Breast epithelium (tissue), 4 donors: ENCODE data around the gene TRIM66. TPM values are rescaled to one million over a fixed set of nuclear protein-coding genes. Genes with fewer than 3 reads are reported as not detected.

Experiments used
- DNase-seq, 2 donors: peaks; one replicate each; pipeline ENCODE4 v3.0.0-alpha.2; 2019; ENCODE audit warnings: low spot score in 2 of 2
- H3K27ac ChIP-seq, 2 donors: fragments of 200-600 bp; sonication (generic) in 1 of 2; one replicate each; pipeline ENCODE4 v1.5.1; 2016 to 2019; ENCODE audit warnings: mild to moderate bottlenecking in 1 of 2
- H3K27me3 ChIP-seq, 2 donors: fragments of 200-600 bp; sonication (generic) in 1 of 2; one replicate each; pipeline versions ENCODE4 v1.5.1 to v1.6.0; 2017 to 2019; ENCODE audit warnings: control low read depth in 1 of 2, mild to moderate bottlenecking in 1 of 2
- H3K36me3 ChIP-seq: fragments of 200-600 bp; one replicate; pipeline ENCODE4 v1.5.1; 2019
- H3K4me1 ChIP-seq, 2 donors: fragments of 200-600 bp; sonication (generic); one replicate each; pipeline ENCODE4 v1.5.1; 2016 to 2019; ENCODE audit warnings: control low read depth in 1 of 2
- H3K4me3 ChIP-seq, 3 donors: fragments of 200-600 bp; sonication (generic); 1 replicate in 2 of 3; 2 replicates in 1 of 3; pipeline ENCODE4 v1.5.1; 2016 to 2019; ENCODE audit warnings: mild to moderate bottlenecking in 3 of 3, moderate library complexity in 2 of 3
- H3K9me3 ChIP-seq, 2 donors: fragments of 200-600 bp; sonication (generic) in 1 of 2; one replicate each; pipeline ENCODE4 v1.5.1; 2016 to 2019; ENCODE audit warnings: control low read depth in 1 of 2
- POLR2A ChIP-seq: fragments of 450-650 bp; IDR thresholded peaks from one replicate; pipeline ENCODE4 v1.6.1; 2016; ENCODE audit warnings: antibody characterized with exemption, mild to moderate bottlenecking, moderate library complexity
- POLR2AphosphoS5 ChIP-seq, 3 donors: sonication (generic); formaldehyde crosslinking; IDR thresholded peaks; one replicate each; pipeline ENCODE4 v1.6.1; 2017; ENCODE audit warnings: antibody characterized with exemption in 3 of 3
- intact Hi-C: fragments of 100-400 bp; cut with DNase I; formaldehyde crosslinking; loops from one replicate; pipeline ENCODE4 v1.15.1; 2023; ENCODE audit warnings: low total_unique reads
- total RNA-seq, 3 donors: library from RNA; depleted of rRNA; stranded (reverse); fragments of >200 nt; gene quantifications; one replicate each; pipeline ENCODE4 v1.1.0, GENCODE V29; 2016
- TF ChIP-seq, protein P1 (sequence below), 3 donors: fragments of 450-650 bp; IDR thresholded peaks; one replicate each; pipeline ENCODE4 v1.5.1; 2016 to 2017; ENCODE audit warnings: antibody characterized with exemption in 3 of 3, mild to moderate bottlenecking in 3 of 3, moderate library complexity in 3 of 3

TRIM66 gene, protein sequence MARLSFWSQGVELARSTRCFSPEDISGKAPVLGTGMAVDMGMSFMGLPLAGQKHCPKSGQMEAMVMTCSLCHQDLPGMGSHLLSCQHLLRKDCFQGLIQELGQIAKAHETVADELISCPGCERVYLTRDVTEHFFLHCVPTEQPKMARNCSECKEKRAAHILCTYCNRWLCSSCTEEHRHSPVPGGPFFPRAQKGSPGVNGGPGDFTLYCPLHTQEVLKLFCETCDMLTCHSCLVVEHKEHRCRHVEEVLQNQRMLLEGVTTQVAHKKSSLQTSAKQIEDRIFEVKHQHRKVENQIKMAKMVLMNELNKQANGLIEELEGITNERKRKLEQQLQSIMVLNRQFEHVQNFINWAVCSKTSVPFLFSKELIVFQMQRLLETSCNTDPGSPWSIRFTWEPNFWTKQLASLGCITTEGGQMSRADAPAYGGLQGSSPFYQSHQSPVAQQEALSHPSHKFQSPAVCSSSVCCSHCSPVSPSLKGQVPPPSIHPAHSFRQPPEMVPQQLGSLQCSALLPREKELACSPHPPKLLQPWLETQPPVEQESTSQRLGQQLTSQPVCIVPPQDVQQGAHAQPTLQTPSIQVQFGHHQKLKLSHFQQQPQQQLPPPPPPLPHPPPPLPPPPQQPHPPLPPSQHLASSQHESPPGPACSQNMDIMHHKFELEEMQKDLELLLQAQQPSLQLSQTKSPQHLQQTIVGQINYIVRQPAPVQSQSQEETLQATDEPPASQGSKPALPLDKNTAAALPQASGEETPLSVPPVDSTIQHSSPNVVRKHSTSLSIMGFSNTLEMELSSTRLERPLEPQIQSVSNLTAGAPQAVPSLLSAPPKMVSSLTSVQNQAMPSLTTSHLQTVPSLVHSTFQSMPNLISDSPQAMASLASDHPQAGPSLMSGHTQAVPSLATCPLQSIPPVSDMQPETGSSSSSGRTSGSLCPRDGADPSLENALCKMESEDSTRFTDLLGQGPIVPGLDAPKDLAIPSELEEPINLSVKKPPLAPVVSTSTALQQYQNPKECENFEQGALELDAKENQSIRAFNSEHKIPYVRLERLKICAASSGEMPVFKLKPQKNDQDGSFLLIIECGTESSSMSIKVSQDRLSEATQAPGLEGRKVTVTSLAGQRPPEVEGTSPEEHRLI (N-terminal part only)
- total RNA-seq: 10 to 100 TPM in 2 of 3 donors, 1 to 10 TPM in 1; 6.6 to 12.7 (median 11.5) TPM

DNA sequence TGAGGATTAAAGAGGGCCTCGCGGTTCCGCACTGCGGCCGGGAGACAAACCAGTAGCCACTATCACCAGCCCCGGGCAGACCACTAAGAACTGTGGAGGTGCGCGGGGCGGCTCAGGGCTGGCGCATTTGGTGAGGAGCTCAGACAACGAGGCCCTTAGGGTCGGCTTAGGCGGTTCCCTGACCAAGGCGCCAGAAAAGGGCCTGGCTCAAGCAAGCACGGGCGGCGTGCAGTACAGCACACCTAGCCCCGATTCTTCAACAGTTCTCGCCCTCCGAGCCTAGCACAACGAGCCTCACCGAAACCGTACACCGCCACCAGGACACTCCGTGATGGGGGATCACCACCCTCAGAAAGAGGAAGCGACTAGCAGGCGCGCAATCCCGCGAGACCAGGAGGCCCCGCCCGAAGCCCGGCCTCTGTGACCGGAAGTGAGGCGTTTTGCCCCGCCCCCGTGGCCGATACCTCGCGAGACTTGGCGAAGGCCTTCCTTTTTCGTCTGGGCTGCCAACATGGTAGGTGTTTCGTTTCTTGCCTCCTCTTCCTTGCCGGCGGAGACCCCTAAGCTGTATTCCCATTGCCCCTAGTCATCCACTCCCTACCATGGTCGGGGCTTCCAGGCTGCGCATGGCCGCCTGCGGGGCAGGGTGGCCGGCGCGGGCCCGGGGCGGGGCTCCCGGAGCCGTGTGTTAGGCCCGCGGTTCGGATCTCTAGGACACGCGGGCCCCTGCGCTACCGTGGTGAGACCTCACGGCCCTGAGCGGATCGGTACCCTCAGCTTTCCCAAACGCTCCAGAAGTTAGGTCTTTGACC lies at the start of gene TRIM66, which contains the start of gene RPL27A:
TRIM66 (minus strand) TSS at position 363 of the 812 bp plus-strand sequence. CDS start 10,391 bp downstream, outside the sequence.
RPL27A (plus strand) TSS at position 490 of the 812 bp plus-strand sequence; CDS start at position 512, 22 bp downstream.
- intact Hi-C loops: no loop called here
- TF ChIP-seq POLR2A (peak; percentile 99), POLR2AphosphoS5 (IDR thresholded peaks at IDR 0.05) (peak; percentile 99 to 100 (median 99))
- TF ChIP-seq, protein P1, sequence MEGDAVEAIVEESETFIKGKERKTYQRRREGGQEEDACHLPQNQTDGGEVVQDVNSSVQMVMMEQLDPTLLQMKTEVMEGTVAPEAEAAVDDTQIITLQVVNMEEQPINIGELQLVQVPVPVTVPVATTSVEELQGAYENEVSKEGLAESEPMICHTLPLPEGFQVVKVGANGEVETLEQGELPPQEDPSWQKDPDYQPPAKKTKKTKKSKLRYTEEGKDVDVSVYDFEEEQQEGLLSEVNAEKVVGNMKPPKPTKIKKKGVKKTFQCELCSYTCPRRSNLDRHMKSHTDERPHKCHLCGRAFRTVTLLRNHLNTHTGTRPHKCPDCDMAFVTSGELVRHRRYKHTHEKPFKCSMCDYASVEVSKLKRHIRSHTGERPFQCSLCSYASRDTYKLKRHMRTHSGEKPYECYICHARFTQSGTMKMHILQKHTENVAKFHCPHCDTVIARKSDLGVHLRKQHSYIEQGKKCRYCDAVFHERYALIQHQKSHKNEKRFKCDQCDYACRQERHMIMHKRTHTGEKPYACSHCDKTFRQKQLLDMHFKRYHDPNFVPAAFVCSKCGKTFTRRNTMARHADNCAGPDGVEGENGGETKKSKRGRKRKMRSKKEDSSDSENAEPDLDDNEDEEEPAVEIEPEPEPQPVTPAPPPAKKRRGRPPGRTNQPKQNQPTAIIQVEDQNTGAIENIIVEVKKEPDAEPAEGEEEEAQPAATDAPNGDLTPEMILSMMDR (IDR thresholded peaks at IDR 0.05): peak; percentile 35 to 54 (median 44)
- H3K36me3 ChIP-seq: no peaks in the 10 kb centered on the region
- peaks cover 6 to 16% of the 10 kb centered on the region in 2 donors for H3K4me1 ChIP-seq
- peak; percentile 97 to 99 for DNase-seq
- no peaks in the 10 kb centered on the region for H3K9me3 ChIP-seq
- H3K27ac ChIP-seq: peak within 1 kb of the TSS; percentile 94 to 98
- no peaks in the 10 kb centered on the region for H3K27me3 ChIP-seq
- peak within 1 kb of the TSS; percentile 80 to 99 (median 91) for H3K4me3 ChIP-seq

DNA sequence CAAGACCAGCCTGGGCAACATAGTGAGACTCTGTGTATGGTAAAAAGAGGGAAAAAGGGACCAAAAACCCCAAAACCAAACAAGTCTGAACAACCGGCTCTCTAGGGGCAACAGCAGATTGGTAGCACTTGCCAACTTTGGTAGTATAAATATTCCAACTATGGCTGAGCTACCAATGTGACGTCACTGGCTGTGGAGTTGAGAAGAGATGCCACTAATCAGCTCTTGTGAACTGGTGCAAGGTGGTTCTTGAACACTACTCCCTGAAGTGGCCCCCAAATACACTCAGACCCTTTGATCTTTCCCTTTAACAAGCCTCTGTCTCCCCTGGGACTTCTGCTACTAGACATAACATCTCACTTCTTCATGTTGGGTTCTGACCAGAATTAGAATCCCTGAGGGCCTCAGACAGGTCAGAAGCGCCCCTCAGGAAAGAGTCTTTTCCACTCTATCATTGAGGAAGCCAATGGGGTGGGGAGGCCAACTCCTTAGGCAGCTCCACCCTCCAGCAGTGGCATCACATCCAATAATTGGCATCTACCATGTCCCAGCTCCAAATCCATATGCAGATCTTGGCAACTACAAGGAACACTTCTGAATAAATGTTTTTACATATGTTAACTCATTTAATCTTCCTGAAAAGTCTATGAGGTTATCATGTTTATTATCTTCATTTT lies 49.3 kb upstream of the TRIM66 start:
- TF ChIP-seq POLR2A (no peak), POLR2AphosphoS5 (IDR thresholded peaks at IDR 0.05) (no peak)
- TF ChIP-seq, protein P1 (IDR thresholded peaks at IDR 0.05): no peak
- intact Hi-C loops: no loop called here
- Histone ChIP-seq H3K27me3 (no peaks in the 10 kb centered on the region), H3K4me3 (no peak overlapping the region), H3K9me3 (no peaks in the 10 kb centered on the region), H3K36me3 (no peaks in the 10 kb centered on the region), H3K27ac (peak overlapping the region; percentile 78 to 87), H3K4me1 (peaks cover 7 to 13% of the 10 kb centered on the region in 2 donors)
- DNase-seq: no peak

DNA sequence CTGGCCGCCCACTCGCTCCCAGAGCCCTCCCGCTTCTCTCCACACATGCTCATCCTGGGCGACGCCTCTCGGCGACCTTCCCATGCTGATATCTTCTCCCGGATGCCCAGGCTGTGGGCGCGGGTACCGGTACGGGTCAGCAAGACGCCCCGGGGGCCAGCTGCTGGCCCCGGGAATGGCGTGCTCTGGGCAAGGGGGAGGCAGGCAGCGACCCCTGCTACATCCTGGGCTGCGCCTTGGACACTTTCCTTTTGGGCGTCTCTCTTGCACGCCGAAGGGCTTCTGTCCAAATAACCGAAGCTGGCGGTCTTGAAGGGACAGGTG lies 48.2 kb upstream of the TRIM66 start:
- Histone ChIP-seq H3K36me3 (no peaks in the 10 kb centered on the region), H3K27me3 (no peaks in the 10 kb centered on the region), H3K4me1 (peaks cover 8 to 13% of the 10 kb centered on the region in 2 donors), H3K9me3 (no peaks in the 10 kb centered on the region), H3K4me3 (no peak overlapping the region), H3K27ac (peak overlapping the region; percentile 78 to 87)
- intact Hi-C loops: no loop called here
- TF ChIP-seq POLR2A (no peak), POLR2AphosphoS5 (IDR thresholded peaks at IDR 0.05) (no peak)
- TF ChIP-seq, protein P1 (IDR thresholded peaks at IDR 0.05): no peak
- no peak for DNase-seq
